Body of pancreas (tissue), 4 donors: Measurements from ENCODE around the gene DOCK3.

Source experiments
- CTCF ChIP-seq, 7 experiments: fragments of 450-650 bp in 4 of 7; fragments of 200-600 bp in 3 of 7; sonication (generic) in 3 of 7; IDR thresholded peaks; one replicate each; pipeline ENCODE4 v1.5.1; 2016 to 2019; ENCODE audit warnings: antibody characterized with exemption in 7 of 7
- POLR2A ChIP-seq, 3 donors: fragments of 450-650 bp; IDR thresholded peaks; one replicate each; pipeline ENCODE4 v1.6.1; 2016; ENCODE audit warnings: antibody characterized with exemption in 3 of 3, mild to moderate bottlenecking in 2 of 3

GRCh38 chr3:51375136-51375535 is 700.4 kb downstream of the DOCK3 start:
- TF ChIP-seq CTCF (IDR thresholded peaks at IDR 0.05) (no peak), POLR2A (IDR thresholded peaks at IDR 0.05) (no peak)
